ENCODE data around the gene RAPGEF4. TPM values are rescaled to one million over a fixed set of nuclear protein-coding genes. Genes with fewer than 3 reads are reported as not detected.

RAPGEF4 gene
- total RNA-seq, 1 experiment from 2014 or later, result 0.59 TPM

DNA sequence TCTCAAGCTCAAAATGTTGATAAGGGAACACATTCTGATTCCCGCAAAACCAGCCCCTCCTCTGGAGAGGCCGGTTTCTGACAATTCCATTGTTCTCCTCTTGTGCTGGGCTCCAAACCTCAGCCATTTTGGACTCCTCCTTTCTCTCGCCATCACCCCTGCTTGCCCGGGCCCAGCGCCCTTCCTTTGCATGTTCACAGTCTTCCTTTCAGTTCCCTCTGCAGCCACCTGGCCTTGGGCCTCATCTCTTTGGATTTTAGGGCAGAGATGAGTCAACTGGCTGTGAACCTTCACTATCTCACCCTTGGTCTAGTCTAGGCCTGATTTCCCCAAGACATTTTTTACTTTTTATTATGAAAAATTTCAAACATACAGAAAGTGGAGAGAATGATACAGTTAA, 184.1 kb downstream of the RAPGEF4 start:
- H4K20me1 ChIP-seq (ENCODE audit: insufficient read depth), result no peaks in the 10 kb centered on the region
- no peak for ATAC-seq
- no peak for DNase-seq (ENCODE audit: low read depth, low spot score)
- no peaks in the 10 kb centered on the region for H3K4me1 ChIP-seq (ENCODE audit: control insufficient read depth in 1 of 2, insufficient read depth in 2 of 2, low read length in 2 of 2)
- H3K9me2 ChIP-seq (ENCODE audit: insufficient read depth), result no peaks in the 10 kb centered on the region
- ChIA-PET POLR2A (no interaction called here), RAD21 (ENCODE audit: low non-redundant PET in 1 of 2, low total read pairs in 2 of 2, uncharacterized antibody in 2 of 2, unreplicated experiment in 2 of 2) (no interaction called here), CTCF (no interaction called here)
- H3K9ac ChIP-seq (ENCODE audit: low read length), result no peak overlapping the region
- no peaks in the 10 kb centered on the region for H3K79me2 ChIP-seq (ENCODE audit: insufficient read depth, low read length)
- no peaks in the 10 kb centered on the region for H3K27me3 ChIP-seq (ENCODE audit: insufficient read depth, low read length)
- BruUV-seq (replicated peaks), result no TSS peak
- no peak overlapping the region for H2AFZ ChIP-seq (ENCODE audit: low read depth, low read length, poor library complexity, severe bottlenecking)
- H3K27ac ChIP-seq (ENCODE audit: low read depth, low read length), result no peak overlapping the region
- no peak for TF ChIP-seq RAD21 (IDR thresholded peaks at IDR 0.05; ENCODE audit: low read depth)
- TF ChIP-seq ATF3 (IDR thresholded peaks at IDR 0.05), result no peak
- TF ChIP-seq EZH2 (IDR thresholded peaks at IDR 0.05), result no peak
- TF ChIP-seq ZFX (IDR thresholded peaks at IDR 0.05), result no peak
- TF ChIP-seq EGR1 (IDR thresholded peaks at IDR 0.05; ENCODE audit: low read depth), result no peak
- no peak for TF ChIP-seq EZH2phosphoT487 (IDR thresholded peaks at IDR 0.05; ENCODE audit: borderline replicate concordance)
- H3K4me2 ChIP-seq (ENCODE audit: low read length), result no peak overlapping the region
- intact Hi-C loops (cut with micrococcal nuclease), result no loop called here
- no peaks in the 10 kb centered on the region for H3K36me3 ChIP-seq (ENCODE audit: control insufficient read depth in 1 of 2, insufficient read depth in 2 of 2, low read length in 2 of 2)
- H3K4me3 ChIP-seq (replicated peaks in 1 of 2; ENCODE audit: low read depth in 1 of 2, low read length in 2 of 2), result no peak overlapping the region
- no peaks in the 10 kb centered on the region for H3K9me3 ChIP-seq (ENCODE audit: control insufficient read depth in 1 of 2, insufficient read depth in 1 of 2, low read depth in 1 of 2, low read length in 2 of 2)

DNA sequence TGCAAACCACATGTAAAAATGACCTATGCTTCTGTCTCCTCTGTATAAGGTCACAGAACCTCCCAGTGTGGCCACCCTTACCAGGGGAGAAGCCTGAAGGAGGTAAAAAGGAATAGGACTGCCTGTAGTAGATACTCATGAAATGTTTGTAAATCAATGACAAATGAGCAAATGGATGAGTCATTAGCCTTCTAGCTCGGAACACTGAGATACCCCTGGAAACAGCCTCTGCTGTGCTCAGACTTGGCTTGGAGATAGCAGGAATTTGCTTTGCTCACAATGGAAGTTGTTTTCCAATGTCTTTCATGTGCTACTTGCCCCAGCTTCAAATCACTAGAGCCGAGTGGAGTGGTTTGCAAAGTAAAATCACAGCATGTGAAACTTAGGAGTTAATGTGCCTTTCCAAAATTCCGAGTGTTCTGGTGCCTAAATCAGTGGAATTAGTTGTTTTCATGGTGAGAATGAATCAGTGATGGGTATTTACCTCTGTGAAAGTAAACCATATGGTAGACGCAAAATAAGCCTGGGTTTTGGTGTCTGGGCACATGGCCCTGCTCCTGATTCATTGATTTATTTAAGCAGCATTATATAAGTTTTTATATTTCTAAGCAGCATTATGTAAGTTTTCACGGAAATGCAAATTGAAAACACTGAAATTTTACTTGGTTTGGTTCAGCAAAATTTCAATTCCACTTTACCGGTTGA, 186.0 kb downstream of the RAPGEF4 start:
- POLR2A ChIA-PET, result no interaction called here
- no peak overlapping the region for H3K9ac ChIP-seq (ENCODE audit: low read length)
- no peaks in the 10 kb centered on the region for H3K9me2 ChIP-seq (ENCODE audit: insufficient read depth)
- no peaks in the 10 kb centered on the region for H3K4me1 ChIP-seq (ENCODE audit: control insufficient read depth in 1 of 2, insufficient read depth in 2 of 2, low read length in 2 of 2)
- H3K9me3 ChIP-seq (ENCODE audit: control insufficient read depth in 1 of 2, insufficient read depth in 1 of 2, low read depth in 1 of 2, low read length in 2 of 2), result no peaks in the 10 kb centered on the region
- H3K27me3 ChIP-seq (ENCODE audit: insufficient read depth, low read length), result no peaks in the 10 kb centered on the region
- no peak for DNase-seq (ENCODE audit: low read depth, low spot score)
- CTCF ChIA-PET, result interaction anchor here (1.4 kb wide), 1 partner anchor 10 kb away, joined by 4 read pairs; no protein-coding TSS in a partner anchor
- no peak overlapping the region for H3K4me2 ChIP-seq (ENCODE audit: low read length)
- intact Hi-C loops (cut with micrococcal nuclease), result no loop called here
- no peaks in the 10 kb centered on the region for H4K20me1 ChIP-seq (ENCODE audit: insufficient read depth)
- no peaks in the 10 kb centered on the region for H3K79me2 ChIP-seq (ENCODE audit: insufficient read depth, low read length)
- no peak for TF ChIP-seq POLR2AphosphoS5 (IDR thresholded peaks at IDR 0.05; ENCODE audit: low read depth, low read length)
- no peak overlapping the region for H3K4me3 ChIP-seq (replicated peaks in 1 of 2; ENCODE audit: low read depth in 1 of 2, low read length in 2 of 2)
- RAD21 ChIA-PET (ENCODE audit: low non-redundant PET in 1 of 2, low total read pairs in 2 of 2, uncharacterized antibody in 2 of 2, unreplicated experiment in 2 of 2), result no interaction called here
- ATAC-seq, result no peak
- no peak overlapping the region for H2AFZ ChIP-seq (ENCODE audit: low read depth, low read length, poor library complexity, severe bottlenecking)
- H3K27ac ChIP-seq (ENCODE audit: low read depth, low read length), result no peak overlapping the region
- BruUV-seq (replicated peaks), result no TSS peak
- no peaks in the 10 kb centered on the region for H3K36me3 ChIP-seq (ENCODE audit: control insufficient read depth in 1 of 2, insufficient read depth in 2 of 2, low read length in 2 of 2)
